ENCODE results near the gene ZIM2. TPM values are rescaled to one million over a fixed set of nuclear protein-coding genes. Genes with fewer than 3 reads are reported as not detected.

Gene ZIM2
- total RNA-seq, 4 donors from 2014 or later, result 0.16 to 2.2 (median 1.2) TPM; not detected in 1

DNA sequence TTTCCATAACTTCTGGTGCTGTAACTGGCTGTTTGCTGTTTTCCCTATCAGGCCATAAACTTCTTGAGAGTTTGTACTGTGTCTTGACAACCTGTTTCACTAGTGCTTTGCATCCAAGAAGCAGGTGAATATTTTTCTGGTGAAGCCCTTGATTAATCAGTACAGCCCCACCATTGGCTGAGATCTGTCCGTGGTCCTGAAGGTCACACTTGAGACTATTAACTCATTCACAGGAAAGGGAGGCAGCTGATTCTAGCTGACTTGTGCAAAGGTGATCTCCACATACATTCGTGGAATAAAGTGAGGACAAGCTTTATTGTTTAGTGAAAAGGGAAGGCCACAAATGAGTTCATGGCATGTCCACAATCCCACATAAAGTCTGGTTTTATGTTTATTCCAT, 107.5 kb downstream of the ZIM2 start:
- in situ Hi-C loops (cut with MboI; ENCODE audit: low pct_ligation_motif_present in 1 of 4, low pct_unique_long_range_greater_than_20kb in 1 of 4, low sequenced_read_pairs in 3 of 4) (loop anchor here in 1 of 4 donors (25.0 kb wide), 1 partner anchor 354 kb away; no protein-coding TSS in a partner anchor), intact Hi-C loops (cut with DNase I; ENCODE audit: low total_unique reads) (no loop called here)
- Histone ChIP-seq H3K27ac (no peak overlapping the region), H3K4me3 (no peak overlapping the region), H3K4me1 (no peaks in the 10 kb centered on the region), H3K27me3 (no peaks in the 10 kb centered on the region), H3K9me3 (no peaks in the 10 kb centered on the region), H3K36me3 (no peaks in the 10 kb centered on the region)
- WGBS, 2 donors (ENCODE audit: low coverage in 1 of 2), result 14 to 19% methylated on average over 1 to 2 of the region's 2 CpGs
- no peak for DNase-seq
- TF ChIP-seq POLR2A (IDR thresholded peaks at IDR 0.05) (no peak), EP300 (IDR thresholded peaks at IDR 0.05; ENCODE audit: low read depth) (no peak), POLR2AphosphoS5 (IDR thresholded peaks at IDR 0.05) (no peak)
- TF ChIP-seq, protein P1, sequence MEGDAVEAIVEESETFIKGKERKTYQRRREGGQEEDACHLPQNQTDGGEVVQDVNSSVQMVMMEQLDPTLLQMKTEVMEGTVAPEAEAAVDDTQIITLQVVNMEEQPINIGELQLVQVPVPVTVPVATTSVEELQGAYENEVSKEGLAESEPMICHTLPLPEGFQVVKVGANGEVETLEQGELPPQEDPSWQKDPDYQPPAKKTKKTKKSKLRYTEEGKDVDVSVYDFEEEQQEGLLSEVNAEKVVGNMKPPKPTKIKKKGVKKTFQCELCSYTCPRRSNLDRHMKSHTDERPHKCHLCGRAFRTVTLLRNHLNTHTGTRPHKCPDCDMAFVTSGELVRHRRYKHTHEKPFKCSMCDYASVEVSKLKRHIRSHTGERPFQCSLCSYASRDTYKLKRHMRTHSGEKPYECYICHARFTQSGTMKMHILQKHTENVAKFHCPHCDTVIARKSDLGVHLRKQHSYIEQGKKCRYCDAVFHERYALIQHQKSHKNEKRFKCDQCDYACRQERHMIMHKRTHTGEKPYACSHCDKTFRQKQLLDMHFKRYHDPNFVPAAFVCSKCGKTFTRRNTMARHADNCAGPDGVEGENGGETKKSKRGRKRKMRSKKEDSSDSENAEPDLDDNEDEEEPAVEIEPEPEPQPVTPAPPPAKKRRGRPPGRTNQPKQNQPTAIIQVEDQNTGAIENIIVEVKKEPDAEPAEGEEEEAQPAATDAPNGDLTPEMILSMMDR (IDR thresholded peaks at IDR 0.05), result no peak

DNA sequence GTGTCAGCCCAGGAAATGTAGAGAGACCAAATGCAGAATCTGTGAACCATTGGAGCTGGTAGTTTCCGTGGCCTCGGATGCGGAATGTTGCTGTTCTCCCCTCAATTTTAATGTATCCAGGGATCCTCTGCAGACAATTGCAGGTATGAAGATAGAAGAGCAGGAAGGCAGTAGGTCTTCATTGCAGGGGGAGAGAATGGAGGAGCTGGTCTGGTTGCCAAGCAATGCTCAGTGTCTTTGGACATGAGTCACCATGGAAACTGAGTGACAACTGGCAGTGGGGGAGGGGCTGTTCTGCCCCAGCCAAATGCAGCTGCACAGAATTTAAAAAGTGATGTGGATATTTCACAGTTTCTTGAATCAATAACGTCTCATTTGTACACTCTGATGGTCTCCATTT, 112.8 kb downstream of the ZIM2 start:
- H3K27me3 ChIP-seq, result no peaks in the 10 kb centered on the region
- no peaks in the 10 kb centered on the region for H3K4me1 ChIP-seq
- intact Hi-C loops (cut with DNase I; ENCODE audit: low total_unique reads) (no loop called here), in situ Hi-C loops (cut with MboI; ENCODE audit: low pct_ligation_motif_present in 1 of 4, low pct_unique_long_range_greater_than_20kb in 1 of 4, low sequenced_read_pairs in 3 of 4) (loop anchor here in 1 of 4 donors (25.0 kb wide), 1 partner anchor 360 kb away; no protein-coding TSS in a partner anchor)
- WGBS, 2 donors (ENCODE audit: low coverage in 1 of 2), result 50 to 77% methylated on average over 1 to 4 of the region's 4 CpGs
- TF ChIP-seq, protein P1 (IDR thresholded peaks at IDR 0.05), result no peak
- TF ChIP-seq POLR2AphosphoS5 (IDR thresholded peaks at IDR 0.05) (no peak), POLR2A (IDR thresholded peaks at IDR 0.05) (no peak), EP300 (IDR thresholded peaks at IDR 0.05; ENCODE audit: low read depth) (no peak)
- H3K9me3 ChIP-seq, result no peaks in the 10 kb centered on the region
- no peak for DNase-seq
- no peaks in the 10 kb centered on the region for H3K36me3 ChIP-seq
- no peak overlapping the region for H3K27ac ChIP-seq
- no peak overlapping the region for H3K4me3 ChIP-seq

DNA sequence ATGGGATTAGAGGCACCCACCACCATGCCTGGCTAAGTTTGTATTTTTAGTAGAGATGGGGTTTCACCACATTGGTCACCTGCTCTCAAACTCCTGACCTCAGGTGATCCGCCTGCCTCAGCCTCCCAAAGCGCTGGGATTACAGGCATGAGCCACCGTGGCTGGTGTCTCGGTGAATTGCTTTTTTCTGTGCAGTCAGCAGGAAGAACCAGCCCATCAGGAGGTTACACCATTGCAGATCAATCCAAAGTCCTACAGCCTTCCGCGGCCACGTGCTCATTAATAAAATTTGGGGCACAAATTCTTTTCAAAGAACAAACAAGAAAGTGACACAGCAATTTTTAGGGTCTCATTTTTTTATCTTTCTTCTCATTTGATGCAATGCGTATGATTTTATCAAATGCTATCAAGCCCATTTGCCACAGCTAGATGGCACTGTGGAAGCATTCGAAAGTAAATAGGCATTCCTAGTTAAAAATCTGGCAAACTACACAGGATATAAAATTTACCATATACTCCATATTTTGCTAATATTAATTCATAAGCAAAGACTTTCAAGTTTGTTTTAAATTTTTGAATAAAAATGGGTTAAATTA, 114.6 kb downstream of the ZIM2 start:
- no peaks in the 10 kb centered on the region for H3K27me3 ChIP-seq
- no peak overlapping the region for H3K27ac ChIP-seq
- 19 to 58% methylated on average over 5 to 9 of the region's 9 CpGs for WGBS, 2 donors (ENCODE audit: low coverage in 1 of 2)
- no peaks in the 10 kb centered on the region for H3K4me1 ChIP-seq
- no peak for DNase-seq
- TF ChIP-seq POLR2A (IDR thresholded peaks at IDR 0.05), result no peak
- TF ChIP-seq, protein P1 (IDR thresholded peaks at IDR 0.05), result no peak
- no peak for TF ChIP-seq POLR2AphosphoS5 (IDR thresholded peaks at IDR 0.05)
- TF ChIP-seq EP300 (IDR thresholded peaks at IDR 0.05; ENCODE audit: low read depth), result no peak
- peaks cover 0 to 6% of the 10 kb centered on the region in 2 donors for H3K9me3 ChIP-seq
- no peaks in the 10 kb centered on the region for H3K36me3 ChIP-seq
- H3K4me3 ChIP-seq, result no peak overlapping the region
- intact Hi-C loops (cut with DNase I; ENCODE audit: low total_unique reads), result no loop called here
- in situ Hi-C loops (cut with MboI; ENCODE audit: low pct_ligation_motif_present in 1 of 4, low pct_unique_long_range_greater_than_20kb in 1 of 4, low sequenced_read_pairs in 3 of 4), result loop anchor here in 1 of 4 donors (25.0 kb wide), 1 partner anchor 361 kb away; no protein-coding TSS in a partner anchor

Small RNA genes within 50 kb of the gene (small RNA-seq; reads per million reads assigned to genes)
- 0 reads per million in 4 donors for gene AC006115.2

Other genes with a start within 250 kb of the ZIM2 start
- gene ZNF71, start 245.4 kb downstream of the ZIM2 start, total RNA-seq, result 10 to 100 TPM in 1 of 4 donors, 1 to 10 TPM in 3; 4.4 to 10.5 (median 5.6) TPM
- not detected for gene SMIM17, start 197.6 kb downstream of the ZIM2 start, total RNA-seq
- gene ZNF835, start 169.0 kb downstream of the ZIM2 start, total RNA-seq, result 1 to 10 TPM in 2 of 4 donors, under 1 TPM in 1, not detected in 1; 0.37 to 2.2 (median 1.4) TPM
- gene PEG3, start within 50 bp of the ZIM2 start, total RNA-seq, result 1 to 10 TPM in 3 of 4 donors, under 1 TPM in 1; 0.80 to 6.7 (median 3.4) TPM

All from transverse colon (tissue), 4 donors.